ENCODE results near the gene NPEPL1.

NPEPL1 gene

DNA sequence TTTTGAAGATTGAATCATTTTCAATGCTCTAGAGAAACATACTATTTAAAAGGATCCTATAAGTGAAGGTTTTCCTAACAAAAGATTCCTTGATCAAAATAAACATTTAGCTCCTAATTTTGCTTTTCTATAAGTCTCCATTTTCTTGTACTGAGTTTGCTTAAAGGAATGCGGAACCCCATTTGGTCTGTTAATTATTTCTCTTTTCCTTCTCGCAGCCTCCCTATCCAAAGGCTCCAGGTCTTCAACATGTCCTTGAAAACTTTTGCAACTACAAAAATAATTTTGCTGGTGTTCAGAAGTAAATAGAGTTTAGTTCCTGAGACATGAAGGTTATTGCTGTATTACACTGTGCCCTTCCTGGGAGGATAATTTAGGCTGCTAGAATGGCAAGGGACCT lies 8.3 kb upstream of the NPEPL1 start:
- DNase-seq (ENCODE audit: low spot score), result no peak

DNA sequence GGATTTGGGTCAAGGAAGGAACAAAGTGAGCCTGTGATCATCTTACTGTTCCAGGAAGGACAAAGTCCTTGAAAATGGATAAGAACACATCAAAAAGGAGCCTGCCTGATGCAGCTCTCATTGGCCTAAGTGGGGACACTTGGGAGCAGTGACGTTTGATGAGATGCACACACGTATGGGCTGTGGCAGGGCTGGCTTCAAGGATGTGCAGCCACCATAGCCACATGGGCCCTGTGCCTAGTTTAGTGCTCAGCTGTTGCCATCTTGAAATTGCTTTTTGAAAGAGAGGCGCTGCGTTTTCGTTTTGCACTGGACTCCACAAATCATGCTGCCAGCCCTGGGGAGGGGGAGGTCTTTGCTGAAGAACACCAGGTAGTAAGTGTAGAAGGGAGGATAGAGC lies 6.6 kb upstream of the NPEPL1 start:
- no peak for DNase-seq (ENCODE audit: low spot score)

DNA sequence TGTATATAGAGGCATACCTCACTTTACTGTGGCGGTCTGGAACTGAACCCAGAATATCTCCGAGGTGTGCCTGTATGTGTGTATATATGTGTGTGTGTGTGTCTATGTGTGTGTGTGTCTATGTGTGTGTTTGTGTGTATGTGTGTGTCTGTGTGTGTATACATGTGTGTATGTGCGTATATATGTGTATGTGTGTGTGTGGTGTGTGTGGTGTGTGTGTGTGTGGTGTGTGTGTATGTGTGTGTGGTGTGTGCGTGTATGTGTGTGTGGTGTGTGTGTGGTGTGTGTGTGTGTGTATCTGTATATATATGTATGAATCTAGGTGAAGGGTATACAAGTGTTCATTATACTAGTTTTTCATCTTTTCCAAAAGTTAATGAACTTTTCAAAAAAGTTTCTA lies 4.2 kb upstream of the NPEPL1 start:
- no peak for DNase-seq (ENCODE audit: low spot score)

DNA sequence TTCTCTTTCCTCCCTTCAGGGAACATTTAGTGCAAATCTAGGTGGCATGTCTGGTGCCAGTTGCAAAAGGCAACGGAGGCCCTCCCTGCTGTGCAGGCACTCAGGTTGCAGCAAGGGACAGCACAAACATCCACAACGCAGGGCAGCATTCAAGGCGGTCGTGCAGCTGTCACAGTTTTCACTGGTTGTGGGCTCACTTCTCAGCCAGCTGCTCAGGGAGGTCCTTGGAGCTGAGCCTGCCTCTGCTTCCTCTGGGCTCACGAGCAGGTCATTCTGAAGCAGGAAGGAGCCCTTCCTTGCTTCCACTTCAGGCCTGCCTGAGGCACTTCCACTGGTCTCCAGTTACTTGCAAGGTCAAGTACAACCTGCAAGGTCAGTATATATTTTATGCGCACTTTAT lies 3.8 kb upstream of the NPEPL1 start:
- DNase-seq (ENCODE audit: low spot score), result no peak

DNA sequence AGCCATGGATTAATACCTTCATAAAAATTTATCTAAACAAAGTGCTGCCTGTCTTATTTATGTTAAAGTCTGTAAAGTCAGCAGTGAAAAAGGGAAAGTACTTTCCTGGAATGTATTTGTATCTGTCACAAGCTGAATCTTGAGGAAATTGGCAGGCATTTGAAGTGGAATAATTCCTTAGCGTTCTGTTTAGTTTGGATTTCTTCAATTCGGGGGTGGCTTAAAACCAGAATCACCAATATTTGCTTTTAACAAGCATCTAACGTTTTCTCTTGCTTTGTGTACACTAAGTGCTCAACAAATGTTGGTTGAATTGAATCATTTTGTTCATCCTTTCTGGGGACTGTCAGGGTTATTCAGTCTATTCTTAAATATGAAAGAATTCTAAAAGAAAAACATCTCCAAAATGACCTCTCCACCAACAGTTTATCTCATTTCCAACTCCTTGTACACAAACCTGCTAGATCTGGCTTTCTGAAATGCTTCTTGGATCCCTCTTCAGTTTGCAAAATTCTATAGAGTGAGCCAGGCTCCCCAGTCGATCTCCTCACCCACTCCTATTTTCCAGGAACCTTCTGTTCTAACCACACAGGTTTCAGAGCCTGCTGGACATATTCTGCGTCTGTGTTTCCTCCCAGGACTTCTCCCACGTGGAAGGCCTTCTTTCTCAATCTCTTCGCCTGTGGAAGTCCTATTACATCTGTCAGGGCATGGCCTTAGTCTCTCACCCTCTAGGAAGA lies 2.0 kb upstream of the NPEPL1 start:
- no peak for DNase-seq (ENCODE audit: low spot score)

DNA sequence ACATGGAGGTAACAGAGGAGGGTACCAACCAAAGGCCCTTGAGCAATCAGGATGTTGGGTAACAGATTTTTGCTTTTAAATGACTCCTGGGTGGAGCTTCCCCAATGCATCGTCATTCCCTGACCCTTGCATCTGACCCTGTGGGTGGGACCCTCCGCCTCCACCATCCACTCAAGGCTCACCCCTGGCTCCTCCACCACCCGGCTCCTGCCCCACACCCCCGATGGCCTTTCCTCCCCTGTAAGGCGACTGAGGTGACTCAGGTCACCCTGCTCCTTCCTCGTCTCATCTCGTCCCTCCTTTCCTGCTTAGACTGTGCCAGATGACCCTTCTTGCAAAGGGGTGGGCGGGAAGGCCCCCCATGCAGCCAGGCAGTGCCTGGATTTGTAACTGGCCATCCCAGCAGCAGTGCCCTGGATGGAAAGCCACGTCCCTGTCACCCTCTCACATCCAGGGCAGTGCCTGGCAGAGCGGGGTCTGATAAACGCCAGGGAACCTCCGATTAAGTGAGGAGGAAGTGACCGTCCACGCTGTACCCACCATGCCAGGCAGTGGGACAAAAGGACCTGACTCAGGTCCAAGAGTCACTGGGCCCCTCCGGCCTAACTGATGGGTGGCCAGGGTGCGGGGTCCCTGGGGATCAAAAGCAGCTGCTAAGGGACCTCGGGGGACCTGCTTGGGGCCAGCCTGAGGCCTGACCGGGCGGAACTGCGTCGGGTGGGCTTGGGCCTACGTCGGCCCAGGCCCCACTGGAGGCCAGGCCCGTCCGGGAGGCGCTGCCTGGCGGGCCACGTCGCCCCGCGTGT lies 624 bp upstream of the NPEPL1 start:
- DNase-seq (ENCODE audit: low spot score), result no peak

DNA sequence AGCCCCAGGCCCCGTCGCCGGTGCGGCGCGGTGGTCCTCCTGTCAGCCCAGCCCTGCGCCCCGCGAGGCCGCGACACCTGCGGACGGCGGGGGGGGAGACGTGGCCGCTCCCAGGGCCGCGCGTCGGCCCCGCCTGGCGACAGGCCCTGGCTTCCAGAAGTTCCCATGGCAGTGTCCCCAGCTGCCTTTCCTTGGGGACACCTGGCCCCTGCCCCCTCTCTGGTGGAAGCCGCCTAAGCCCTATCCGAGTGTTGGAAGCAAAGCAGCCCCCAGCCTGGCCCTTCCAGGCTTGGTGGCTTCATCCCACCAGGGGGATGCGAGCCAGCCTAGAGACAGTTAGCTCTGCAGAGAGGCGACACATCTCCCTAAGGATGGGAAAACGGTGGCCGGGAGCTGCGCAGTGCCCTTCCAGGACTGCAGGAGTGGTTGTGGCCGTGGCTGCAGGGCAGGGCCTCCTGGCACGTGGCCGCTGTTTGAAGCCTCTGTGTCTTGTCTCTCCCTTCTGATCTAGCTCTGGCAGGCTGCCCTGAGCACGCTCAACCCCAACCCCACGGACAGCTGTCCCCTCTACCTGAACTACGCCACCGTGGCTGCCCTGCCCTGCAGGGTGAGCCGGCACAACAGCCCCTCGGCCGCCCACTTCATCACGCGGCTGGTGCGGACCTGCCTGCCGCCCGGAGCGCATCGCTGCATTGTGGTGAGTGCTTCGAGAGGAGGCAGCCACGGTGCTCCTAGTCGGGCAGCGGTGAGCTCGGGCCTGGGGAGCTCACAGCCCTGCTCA lies 816 bp downstream of the NPEPL1 start:
- peak; percentile 36 for DNase-seq (ENCODE audit: low spot score)

DNA sequence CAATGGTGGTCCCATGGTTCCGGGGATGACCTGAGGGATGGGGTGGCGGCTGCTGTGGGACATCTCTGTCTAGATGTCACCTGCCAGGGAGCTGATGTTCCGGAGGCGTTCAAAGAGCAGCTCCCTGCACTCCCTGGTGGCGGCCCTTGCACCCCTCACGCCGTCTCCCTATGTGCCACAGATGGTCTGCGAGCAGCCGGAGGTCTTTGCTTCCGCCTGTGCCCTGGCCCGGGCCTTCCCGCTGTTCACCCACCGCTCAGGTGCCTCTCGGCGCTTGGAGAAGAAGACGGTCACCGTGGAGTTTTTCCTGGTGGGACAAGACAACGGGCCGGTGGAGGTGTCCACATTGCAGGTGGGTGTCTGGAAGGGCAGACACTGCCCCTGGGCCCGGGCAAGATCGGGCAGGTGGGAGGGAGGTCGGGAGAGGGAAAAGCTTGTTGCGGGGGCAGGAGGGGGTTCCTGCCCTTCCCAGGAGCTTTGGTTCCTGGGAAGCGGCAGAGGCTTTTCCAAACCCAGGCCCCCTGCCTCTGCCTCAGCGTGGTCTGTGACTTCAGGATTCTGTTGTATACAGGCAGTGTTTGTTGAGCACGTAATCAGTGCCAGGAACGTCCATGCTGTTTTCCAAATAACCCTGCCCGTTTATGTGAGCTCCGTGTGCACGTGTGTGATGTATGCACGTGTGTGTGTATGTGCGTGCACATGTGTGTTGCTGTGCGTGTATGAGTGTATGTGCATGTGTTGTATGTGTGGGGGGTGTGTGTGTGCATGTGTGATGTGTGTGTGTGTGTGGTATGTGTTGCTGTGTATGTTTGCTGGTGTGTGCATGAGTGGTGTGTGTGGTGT lies 1.9 kb downstream of the NPEPL1 start:
- no peak for DNase-seq (ENCODE audit: low spot score)

DNA sequence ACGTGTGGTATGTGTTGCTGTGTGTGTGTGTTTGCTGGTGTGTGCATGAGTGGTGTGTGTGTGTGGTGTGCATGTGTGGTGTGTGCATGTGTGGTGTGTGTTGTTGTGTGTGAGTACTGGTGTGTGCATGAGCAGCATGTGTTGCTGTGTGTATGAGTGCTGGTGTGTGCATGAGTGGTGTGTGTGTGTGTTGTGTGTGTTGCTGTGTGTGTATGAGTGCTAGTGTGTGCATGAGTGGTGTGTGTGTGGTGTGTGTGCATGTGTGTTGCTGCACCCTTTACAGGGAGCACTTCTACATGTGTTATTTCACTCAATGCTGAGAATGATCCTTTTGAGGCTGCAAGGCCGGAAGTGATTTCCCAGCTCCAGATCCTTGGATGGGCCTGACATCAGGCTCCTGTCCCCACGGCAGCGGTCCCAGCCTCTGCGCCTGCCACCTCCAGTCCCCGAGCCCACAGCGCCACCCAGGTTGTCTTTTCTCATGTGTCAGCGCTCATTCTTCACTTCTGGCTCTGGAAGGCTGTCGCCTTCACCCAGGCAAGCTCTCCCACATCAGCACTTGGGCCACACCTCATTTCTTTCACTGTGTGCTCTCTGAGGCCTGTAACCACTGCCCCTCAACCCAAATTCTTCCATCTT lies 2.6 kb downstream of the NPEPL1 start:
- no peak for DNase-seq (ENCODE audit: low spot score)

DNA sequence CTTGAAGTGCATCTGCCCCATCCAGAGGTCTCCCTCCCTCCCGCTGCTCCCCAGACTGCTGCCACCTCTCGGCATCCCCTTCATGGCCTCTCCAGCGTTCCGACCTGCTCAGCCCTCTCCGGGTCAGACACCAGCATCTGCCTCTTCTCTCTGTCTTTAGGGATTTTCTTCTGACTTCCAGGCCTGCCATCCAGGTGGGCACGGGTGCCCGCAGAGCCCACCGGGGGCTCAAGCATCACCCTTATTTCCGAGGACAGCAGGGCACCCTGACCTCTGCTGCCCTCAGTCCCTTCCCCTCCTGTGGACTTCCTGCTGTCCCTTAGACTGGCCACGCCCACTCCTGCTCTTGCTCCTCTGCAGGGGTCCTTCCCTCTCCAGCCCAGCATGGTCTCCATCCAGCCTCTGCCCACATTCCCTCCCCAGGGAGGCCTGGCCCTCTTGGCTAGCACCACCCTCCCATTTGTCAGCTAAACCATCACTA lies 3.3 kb downstream of the NPEPL1 start:
- DNase-seq (ENCODE audit: low spot score), result no peak

DNA sequence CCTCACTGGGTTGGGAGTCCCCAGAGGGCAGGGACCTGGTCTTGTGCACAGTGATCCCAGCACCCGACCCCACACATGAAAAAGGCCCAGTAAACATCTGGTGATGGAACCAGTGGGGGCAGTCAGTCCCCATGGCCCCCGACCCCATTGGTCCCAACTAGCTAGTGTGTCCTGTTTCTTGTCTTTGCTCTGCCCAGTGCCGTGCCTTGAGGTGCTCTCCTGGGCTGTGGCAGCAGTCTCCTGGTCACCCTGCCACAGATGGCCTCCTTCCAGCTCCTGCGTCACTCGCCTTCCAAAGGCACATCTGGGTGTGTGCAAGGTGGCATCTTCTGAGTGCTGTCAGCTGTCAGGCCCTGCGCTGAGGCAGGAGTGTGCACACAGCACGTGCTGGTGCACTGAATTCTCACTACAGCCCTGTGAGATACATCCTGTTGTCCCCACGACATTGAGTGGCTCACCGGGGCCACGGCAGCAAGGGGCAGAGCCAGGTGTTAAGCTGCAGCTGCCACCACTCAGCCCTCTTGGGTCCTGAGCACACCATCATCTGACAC lies 3.9 kb downstream of the NPEPL1 start:
- no peak for DNase-seq (ENCODE audit: low spot score)

DNA sequence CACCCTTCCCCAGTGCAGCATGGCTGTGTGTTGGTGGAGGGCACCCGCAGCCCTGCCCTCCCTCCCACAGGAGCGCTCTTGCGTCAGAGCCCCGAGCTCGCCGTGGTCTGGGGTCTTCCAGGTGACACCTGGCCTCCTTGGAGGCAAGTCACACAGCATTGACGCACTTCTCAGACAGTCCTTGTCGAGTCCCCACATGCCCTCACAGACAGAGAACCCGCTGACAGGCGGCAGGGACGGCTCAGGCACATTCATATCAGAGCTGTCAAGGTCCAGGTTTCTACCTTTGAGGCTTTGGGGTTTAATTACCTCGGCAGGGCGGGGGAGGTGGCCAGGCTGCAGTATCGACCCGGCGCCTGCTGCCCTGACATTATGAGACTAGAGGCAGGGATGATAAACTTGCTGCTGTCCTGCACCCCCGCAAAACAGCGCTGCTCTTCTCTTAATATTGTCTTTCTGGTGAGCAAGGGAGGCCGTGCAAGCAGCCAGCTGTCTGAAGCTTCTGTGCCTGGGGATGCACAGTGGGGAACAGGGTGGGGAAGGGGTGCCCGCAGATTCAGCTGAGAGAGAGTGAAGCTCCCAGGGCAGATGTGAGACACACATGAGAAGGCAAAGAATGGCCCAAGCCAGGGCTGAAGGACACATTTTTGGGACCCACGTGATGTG lies 4.7 kb downstream of the NPEPL1 start:
- no peak for DNase-seq (ENCODE audit: low spot score)

DNA sequence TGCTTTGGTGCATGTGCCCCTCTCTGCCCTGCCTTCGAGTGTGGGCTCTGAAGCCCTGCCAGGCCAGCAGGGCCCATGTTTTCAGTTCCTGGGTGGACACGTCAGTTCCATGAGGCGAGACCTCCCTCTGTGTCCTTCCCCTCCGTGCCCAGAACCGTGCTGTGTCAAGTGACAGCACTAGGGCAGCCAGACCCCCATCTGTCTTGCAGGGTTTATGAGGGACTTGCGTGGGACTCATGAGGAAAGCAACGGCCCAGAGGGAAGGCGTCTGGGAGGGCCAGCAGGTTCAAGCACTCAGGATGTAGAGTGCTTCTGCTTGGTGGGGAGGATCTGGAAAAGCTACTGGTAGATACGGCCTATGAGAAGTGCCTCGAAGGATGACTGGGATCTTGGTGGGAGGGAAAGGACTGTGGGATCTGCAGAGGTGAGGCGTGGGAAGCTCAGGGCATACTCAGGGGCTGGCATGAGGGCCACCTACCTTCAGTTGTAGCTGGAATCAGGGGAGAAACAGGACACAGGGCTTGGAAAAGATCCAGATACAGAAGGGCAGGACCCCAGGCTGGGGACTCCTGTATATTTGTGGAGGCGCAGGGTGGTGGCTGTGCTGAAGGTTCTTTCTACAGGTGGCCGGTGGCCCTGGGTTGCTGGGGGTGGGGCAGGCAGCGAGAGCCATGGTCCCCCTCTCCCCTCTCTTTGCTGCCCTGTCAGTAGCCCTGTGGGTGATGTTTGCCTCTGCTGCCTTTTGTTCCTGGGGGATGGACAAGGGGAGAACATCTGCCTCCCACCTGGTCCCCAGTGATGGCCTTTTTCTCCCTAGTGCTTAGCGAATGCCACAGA lies 5.5 kb downstream of the NPEPL1 start:
- no peak for DNase-seq (ENCODE audit: low spot score)

DNA sequence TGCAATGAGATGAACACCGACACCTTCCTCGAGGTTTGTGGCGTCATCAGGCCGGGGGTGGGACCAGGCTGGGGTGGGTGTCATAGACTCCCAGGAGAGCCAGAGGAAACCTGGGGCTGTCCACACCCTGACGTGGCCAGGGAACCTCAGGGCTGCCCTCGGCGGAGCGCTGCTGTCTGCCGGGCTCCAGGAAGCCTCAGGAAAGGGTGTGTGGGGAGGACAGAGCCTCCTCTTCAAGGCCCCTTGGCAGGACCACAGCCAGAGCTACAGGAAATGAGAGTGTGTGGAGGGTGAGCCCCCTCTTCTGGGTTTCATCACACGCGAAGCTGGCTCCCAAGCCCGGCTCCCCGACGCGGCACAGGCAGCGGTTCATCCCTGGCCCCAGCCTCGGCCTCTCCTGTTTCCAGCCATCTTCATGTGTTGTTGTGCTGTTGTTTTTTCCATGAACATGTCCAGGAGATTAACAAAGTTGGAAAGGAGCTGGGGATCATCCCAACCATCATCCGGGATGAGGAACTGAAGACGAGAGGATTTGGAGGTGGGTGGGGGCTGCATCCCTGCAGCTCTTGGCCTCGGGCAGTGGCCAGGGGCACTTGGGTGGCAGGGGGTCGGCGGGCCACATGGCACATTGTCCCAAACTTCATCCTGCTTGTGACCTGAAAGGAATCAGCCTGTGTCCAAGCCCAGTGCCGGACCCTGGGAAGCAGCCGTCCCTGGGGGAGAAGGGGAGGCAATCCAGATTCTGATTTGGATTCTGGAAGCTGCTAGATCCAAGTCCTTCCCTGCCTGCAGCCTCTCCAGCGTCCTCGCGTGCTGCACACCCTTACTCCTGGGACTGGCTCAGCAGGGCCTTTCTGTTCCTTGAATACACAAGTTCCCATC lies 6.4 kb downstream of the NPEPL1 start:
- no peak for DNase-seq (ENCODE audit: low spot score)

DNA sequence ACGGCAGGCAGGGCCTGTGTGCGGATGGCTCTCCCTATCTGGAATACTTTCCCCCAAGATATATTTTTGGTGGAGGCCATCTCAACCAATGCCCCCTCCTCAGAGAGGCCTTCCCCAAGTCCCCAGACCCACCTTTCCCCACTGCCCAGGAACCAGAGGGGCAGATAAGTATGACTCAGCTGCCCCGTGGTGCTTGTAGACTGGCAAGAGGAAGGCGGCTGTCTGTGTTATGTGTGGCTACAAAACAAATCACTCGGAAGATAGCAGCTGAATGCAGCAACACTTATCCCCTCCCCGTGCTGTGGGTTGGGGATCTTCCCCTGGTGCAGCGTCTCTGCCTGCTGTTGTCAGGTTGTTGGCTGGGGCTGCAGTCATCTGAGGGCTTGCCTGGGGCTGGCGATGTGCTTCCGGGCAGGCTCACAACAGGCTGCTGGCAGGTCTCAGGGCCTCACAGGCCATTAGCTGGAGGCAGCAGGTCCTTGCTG lies 7.1 kb downstream of the NPEPL1 start:
- DNase-seq (ENCODE audit: low spot score), result no peak

DNA sequence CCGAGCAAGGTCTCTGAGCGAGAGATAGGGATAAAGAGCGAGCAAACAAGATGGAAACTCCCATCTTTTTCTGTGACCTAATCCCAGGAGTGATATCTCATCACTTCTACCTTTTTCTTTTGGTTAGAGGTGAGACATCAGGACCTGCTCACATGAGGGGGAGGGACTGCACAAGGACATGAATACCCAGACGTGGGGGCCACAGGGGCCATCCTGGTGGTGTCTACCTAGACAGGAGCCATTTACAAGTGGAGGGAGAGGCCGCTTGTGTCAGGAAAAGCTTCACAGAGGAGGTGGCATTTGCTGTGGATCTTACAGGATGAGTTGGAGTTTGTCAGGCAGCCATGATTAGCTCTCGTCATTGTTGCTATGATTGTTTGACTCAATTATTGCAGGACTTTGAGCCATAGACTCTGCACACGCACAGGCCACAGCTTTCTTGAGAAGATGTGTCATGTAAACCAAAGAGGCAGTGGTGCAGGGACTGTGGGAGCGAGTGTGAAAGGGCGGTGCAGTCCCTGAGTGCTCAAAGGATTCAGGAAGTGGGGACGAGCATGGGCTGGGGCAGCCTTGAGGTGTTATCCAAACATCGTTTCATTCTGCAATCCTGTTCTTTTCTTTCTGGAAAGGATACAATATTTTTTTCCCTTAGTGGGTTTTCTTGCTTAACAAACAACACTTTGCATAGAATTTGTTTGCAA lies 7.7 kb downstream of the NPEPL1 start:
- DNase-seq (ENCODE audit: low spot score), result no peak

DNA sequence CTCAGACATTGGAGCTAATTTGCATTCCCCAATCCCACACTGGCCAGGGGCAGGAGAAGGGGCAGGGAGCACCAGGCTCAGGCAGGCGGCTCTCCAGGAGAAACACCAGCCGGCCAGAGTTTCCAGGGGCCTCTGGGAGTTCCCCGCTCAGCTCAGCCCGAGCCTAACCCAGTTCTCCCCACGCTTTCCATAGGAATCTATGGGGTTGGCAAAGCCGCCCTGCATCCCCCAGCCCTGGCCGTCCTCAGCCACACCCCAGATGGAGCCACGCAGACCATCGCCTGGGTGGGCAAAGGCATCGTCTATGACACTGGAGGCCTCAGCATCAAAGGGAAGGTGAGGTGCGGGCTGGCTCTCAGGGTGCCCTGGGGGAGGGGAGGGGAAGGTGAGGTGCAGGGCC lies 8.2 kb downstream of the NPEPL1 start:
- DNase-seq (ENCODE audit: low spot score), result no peak

Measured in SW480 (cell line).